IPS-20b (cell line): ENCODE measurements around the gene GMPR.

Experiments used
- H3K27ac ChIP-seq: one replicate; pipeline ENCODE4 v1.5.1; 2013; ENCODE audit warnings: low read length
- H3K27me3 ChIP-seq: 2 replicates; pipeline ENCODE4 v1.6.1; 2013; ENCODE audit warnings: mild to moderate bottlenecking, low read length, inconsistent platforms; ENCODE audit not compliant: insufficient read depth
- H3K36me3 ChIP-seq: 2 replicates; pipeline ENCODE4 v1.6.1; 2013; ENCODE audit warnings: low read depth, mild to moderate bottlenecking, inconsistent platforms, low read length, moderate library complexity; ENCODE audit not compliant: insufficient read depth
- H3K4me1 ChIP-seq: 2 replicates; pipeline ENCODE4 v1.6.1; 2013; ENCODE audit warnings: mild to moderate bottlenecking, control low read depth, inconsistent platforms, low read length, moderate library complexity; ENCODE audit not compliant: insufficient read depth
- H3K4me3 ChIP-seq: 2 replicates; pipeline ENCODE4 v1.5.1; 2013; ENCODE audit warnings: mild to moderate bottlenecking, low read length, inconsistent platforms
- H3K9ac ChIP-seq: 2 replicates; pipeline ENCODE4 v1.6.1; 2013; ENCODE audit warnings: low read depth, mild to moderate bottlenecking, inconsistent platforms, low read length, moderate library complexity
- H3K9me3 ChIP-seq: 2 replicates; pipeline ENCODE4 v1.6.1; 2013; ENCODE audit warnings: mild to moderate bottlenecking, low read depth, low read length, inconsistent platforms; ENCODE audit not compliant: insufficient read depth

The GMPR gene

DNA sequence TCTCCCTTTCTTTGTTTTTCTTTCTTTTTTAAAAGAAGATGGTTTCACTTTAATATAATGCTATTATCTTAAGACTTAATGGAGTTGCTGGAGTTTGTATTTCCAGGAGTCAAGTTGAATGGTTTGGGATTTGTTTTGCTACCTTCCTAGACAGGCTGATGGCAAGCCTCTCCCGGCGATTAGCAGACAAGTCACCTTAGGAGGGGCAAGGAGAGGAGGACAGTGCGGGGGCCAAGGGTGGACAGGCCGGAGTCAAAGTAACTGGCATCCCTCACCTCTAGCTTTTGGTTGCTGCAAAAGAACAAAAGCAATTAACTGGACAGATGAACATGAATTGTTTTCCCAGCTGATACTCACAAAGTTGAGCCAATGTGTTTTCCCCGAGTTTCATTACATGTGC is 57.1 kb downstream of the GMPR start:
- no peaks in the 10 kb centered on the region for H3K9me3 ChIP-seq
- H3K36me3 ChIP-seq: no peaks in the 10 kb centered on the region
- H3K4me3 ChIP-seq: no peak overlapping the region
- H3K27ac ChIP-seq: no peak overlapping the region
- H3K27me3 ChIP-seq: no peaks in the 10 kb centered on the region
- no peak overlapping the region for H3K9ac ChIP-seq
- peaks cover 3% of the 10 kb centered on the region; the same call in 1 of the 2 replicates for H3K4me1 ChIP-seq

DNA sequence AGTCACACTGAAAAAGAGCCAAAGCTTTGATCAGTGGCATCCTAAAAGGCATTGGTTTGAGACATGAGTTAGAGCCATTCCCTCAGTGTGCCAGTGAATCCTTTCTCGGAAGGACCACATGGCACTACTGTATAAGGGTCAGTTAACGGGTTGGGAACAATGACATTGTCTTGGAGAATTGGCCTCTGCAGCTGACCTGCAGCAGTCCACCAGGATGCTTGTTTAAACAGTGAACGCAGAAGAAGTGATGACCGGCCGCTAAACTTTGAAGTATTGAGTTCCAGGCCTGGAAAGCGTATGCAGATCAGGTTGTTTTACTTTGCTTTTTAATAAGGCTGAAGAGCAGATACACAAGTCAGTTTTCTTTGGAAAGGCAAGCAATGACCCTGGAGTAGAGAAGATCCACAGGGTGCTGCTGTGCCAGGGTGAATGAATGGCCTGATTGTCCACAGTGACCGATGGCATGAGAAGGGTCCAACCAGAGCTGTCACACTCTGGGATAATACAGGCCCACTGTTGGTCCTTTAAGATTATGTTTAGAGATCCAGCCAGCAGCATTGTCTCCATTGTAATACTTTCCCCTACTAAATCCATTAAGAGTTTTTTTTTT is 57.8 kb downstream of the GMPR start:
- H3K4me1 ChIP-seq: no peaks in the 10 kb centered on the region
- H3K9ac ChIP-seq: no peak overlapping the region
- H3K27me3 ChIP-seq: no peaks in the 10 kb centered on the region
- no peak overlapping the region for H3K4me3 ChIP-seq
- H3K36me3 ChIP-seq: no peaks in the 10 kb centered on the region
- H3K27ac ChIP-seq: no peak overlapping the region
- no peaks in the 10 kb centered on the region for H3K9me3 ChIP-seq

GRCh38 chr6:16299861-16300260 is 61.5 kb downstream of the GMPR start:
- no peak overlapping the region for H3K27ac ChIP-seq
- H3K27me3 ChIP-seq: no peaks in the 10 kb centered on the region
- no peak overlapping the region for H3K9ac ChIP-seq
- no peaks in the 10 kb centered on the region for H3K36me3 ChIP-seq
- H3K4me1 ChIP-seq: peaks cover 7% of the 10 kb centered on the region; the same call in 1 of the 2 replicates
- no peak overlapping the region for H3K4me3 ChIP-seq
- no peaks in the 10 kb centered on the region for H3K9me3 ChIP-seq

- H3K27me3 ChIP-seq: no peaks in the 10 kb centered on the region
- no peaks in the 10 kb centered on the region for H3K9me3 ChIP-seq
- H3K27ac ChIP-seq: no peak overlapping the region
- H3K36me3 ChIP-seq: no peaks in the 10 kb centered on the region
- H3K4me1 ChIP-seq: peaks cover 14% of the 10 kb centered on the region; the same call in 1 of the 2 replicates
- H3K4me3 ChIP-seq: no peak overlapping the region
- no peak overlapping the region for H3K9ac ChIP-seq
These were observed 63.1 kb downstream of the GMPR start for GRCh38 chr6:16301511-16301910.

GRCh38 chr6:16302721-16303552 is 64.5 kb downstream of the GMPR start:
- peak overlapping the region; percentile 6; the same call in 1 of the 2 replicates for H3K9ac ChIP-seq
- H3K9me3 ChIP-seq: no peaks in the 10 kb centered on the region
- H3K27me3 ChIP-seq: no peaks in the 10 kb centered on the region
- H3K27ac ChIP-seq: no peak overlapping the region
- peaks cover 14% of the 10 kb centered on the region; the same call in 1 of the 2 replicates for H3K4me1 ChIP-seq
- no peaks in the 10 kb centered on the region for H3K36me3 ChIP-seq
- peak overlapping the region; percentile 5; the same call in 1 of the 2 replicates for H3K4me3 ChIP-seq

- H3K4me1 ChIP-seq: peaks cover 14% of the 10 kb centered on the region; the same call in 1 of the 2 replicates
- H3K9ac ChIP-seq: no peak overlapping the region
- no peaks in the 10 kb centered on the region for H3K27me3 ChIP-seq
- H3K27ac ChIP-seq: no peak overlapping the region
- H3K9me3 ChIP-seq: no peaks in the 10 kb centered on the region
- no peak overlapping the region for H3K4me3 ChIP-seq
- no peaks in the 10 kb centered on the region for H3K36me3 ChIP-seq
These were observed 66.9 kb downstream of the GMPR start for GRCh38 chr6:16305246-16305725.

- Histone ChIP-seq H3K36me3 (no peaks in the 10 kb centered on the region), H3K4me1 (peaks cover 14% of the 10 kb centered on the region; the same call in 1 of the 2 replicates), H3K9me3 (no peaks in the 10 kb centered on the region), H3K27me3 (no peaks in the 10 kb centered on the region), H3K27ac (no peak overlapping the region), H3K9ac (no peak overlapping the region), H3K4me3 (no peak overlapping the region)
These were observed 67.4 kb downstream of the GMPR start for GRCh38 chr6:16305788-16306187.

- Histone ChIP-seq H3K36me3 (no peaks in the 10 kb centered on the region), H3K9ac (no peak overlapping the region), H3K4me3 (no peak overlapping the region), H3K27me3 (no peaks in the 10 kb centered on the region), H3K4me1 (peaks cover 14% of the 10 kb centered on the region; the same call in 1 of the 2 replicates), H3K9me3 (no peaks in the 10 kb centered on the region), H3K27ac (no peak overlapping the region)
These were observed 67.9 kb downstream of the GMPR start for GRCh38 chr6:16306334-16306733.

- Histone ChIP-seq H3K9me3 (no peaks in the 10 kb centered on the region), H3K4me3 (no peak overlapping the region), H3K4me1 (no peaks in the 10 kb centered on the region; the same call in 1 of the 2 replicates), H3K9ac (no peak overlapping the region), H3K36me3 (no peaks in the 10 kb centered on the region), H3K27ac (no peak overlapping the region), H3K27me3 (no peaks in the 10 kb centered on the region)
These were observed 73.4 kb downstream of the GMPR start for GRCh38 chr6:16311763-16312162.

DNA sequence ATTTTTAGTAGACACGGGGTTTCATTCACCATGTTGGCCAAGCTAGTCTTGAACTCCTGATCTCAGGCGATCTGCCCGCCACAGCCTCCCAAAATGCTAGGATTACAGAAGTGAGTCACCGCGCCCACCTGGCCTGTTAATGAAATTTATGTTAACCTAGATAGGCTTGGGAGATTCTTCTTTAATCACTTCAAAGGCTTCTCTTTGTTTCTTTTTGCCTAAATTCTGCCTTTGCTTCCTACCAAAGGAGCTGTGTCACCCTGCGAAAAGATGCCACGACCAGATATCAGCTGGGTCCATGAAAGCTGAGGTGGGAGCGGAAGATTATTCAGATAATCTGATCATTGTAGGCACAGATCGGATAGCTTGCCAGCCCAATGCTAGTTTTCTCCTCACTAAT is 75.3 kb downstream of the GMPR start:
- Histone ChIP-seq H3K27me3 (no peaks in the 10 kb centered on the region), H3K9me3 (no peaks in the 10 kb centered on the region), H3K9ac (no peak overlapping the region), H3K4me1 (no peaks in the 10 kb centered on the region; the same call in 1 of the 2 replicates), H3K27ac (no peak overlapping the region), H3K4me3 (no peak overlapping the region), H3K36me3 (no peaks in the 10 kb centered on the region)

GRCh38 chr6:16314296-16314695 is 75.9 kb downstream of the GMPR start:
- Histone ChIP-seq H3K4me3 (no peak overlapping the region), H3K27me3 (no peaks in the 10 kb centered on the region), H3K4me1 (no peaks in the 10 kb centered on the region; the same call in 1 of the 2 replicates), H3K36me3 (no peaks in the 10 kb centered on the region), H3K27ac (no peak overlapping the region), H3K9me3 (no peaks in the 10 kb centered on the region), H3K9ac (no peak overlapping the region)
